Sigmoid colon (tissue), 7 donors: ENCODE results near the gene PPOX. TPM values are rescaled to one million over a fixed set of nuclear protein-coding genes. Genes with fewer than 3 reads are reported as not detected.

Experiments used
- DNase-seq: peaks from one replicate; pipeline ENCODE4 v3.0.0-alpha.2; 2019
- H3K27ac ChIP-seq, 4 donors: fragments of 200-600 bp; sonication (generic); one replicate each; pipeline ENCODE4 v1.5.1; 2016 to 2019; ENCODE audit warnings: mild to moderate bottlenecking in 1 of 4
- H3K27me3 ChIP-seq, 3 donors: fragments of 200-600 bp; sonication (generic); one replicate each; pipeline ENCODE4 v1.5.1; 2019; ENCODE audit warnings: mild to moderate bottlenecking in 1 of 3
- H3K36me3 ChIP-seq, 4 donors: fragments of 200-600 bp; sonication (generic); one replicate each; pipeline ENCODE4 v1.5.1; 2016 to 2019
- H3K4me1 ChIP-seq, 4 donors: fragments of 200-600 bp; sonication (generic); one replicate each; pipeline ENCODE4 v1.5.1; 2017 to 2019
- H3K4me3 ChIP-seq, 4 donors: fragments of 200-600 bp; sonication (generic); one replicate each; pipeline ENCODE4 v1.5.1; 2017 to 2019; ENCODE audit warnings: mild to moderate bottlenecking in 2 of 4, moderate library complexity in 1 of 4
- H3K9me3 ChIP-seq, 4 donors: fragments of 200-600 bp in 3 of 4; sonication (generic) in 3 of 4; one replicate each; pipeline versions ENCODE4 v1.5.1 to v1.6.1; 2013 to 2019
- CTCF ChIP-seq, 4 experiments: fragments of 450-650 bp in 3 of 4; fragments of 200-600 bp in 1 of 4; IDR thresholded peaks; one replicate each; pipeline ENCODE4 v1.5.1; 2016 to 2019; ENCODE audit warnings: antibody characterized with exemption in 4 of 4, mild to moderate bottlenecking in 3 of 4, moderate library complexity in 2 of 4
- EP300 ChIP-seq, 4 donors: sonication (generic); formaldehyde crosslinking; IDR thresholded peaks; one replicate each; pipeline ENCODE4 v1.6.1; 2017; ENCODE audit warnings: antibody characterized with exemption in 4 of 4
- POLR2A ChIP-seq, 2 donors: fragments of 450-650 bp; IDR thresholded peaks; one replicate each; pipeline ENCODE4 v1.6.1; 2016; ENCODE audit warnings: antibody characterized with exemption in 2 of 2, mild to moderate bottlenecking in 2 of 2, moderate library complexity in 2 of 2
- POLR2AphosphoS5 ChIP-seq, 4 donors: sonication (generic); formaldehyde crosslinking; IDR thresholded peaks; one replicate each; pipeline ENCODE4 v1.6.1; 2017; ENCODE audit warnings: antibody characterized with exemption in 4 of 4
- WGBS, 2 donors: extraction: QIAGEN DNeasy Blood & Tissue Kit; methylation state at CpG; one replicate each; pipeline ENCODE4 v1.1.7; 2013; 5-methylcytosine and 5-hydroxymethylcytosine counted together
- intact Hi-C: fragments of 100-400 bp; cut with DNase I; formaldehyde crosslinking; loops from one replicate; pipeline ENCODE4 v1.15.1; 2023
- polyA plus RNA-seq, 3 donors: library from polyadenylated mRNA; stranded (reverse); fragments of 200-250 nt; gene quantifications; one replicate each; pipeline ENCODE4 v1.2.3, GENCODE V29; 2013
- total RNA-seq, 4 donors: library from RNA; depleted of rRNA; stranded (reverse); fragments of >200 nt; gene quantifications; one replicate each; pipeline ENCODE4 v1.1.0, GENCODE V29; 2016
- donor health status: healthy with polysubstance abuse.
- donor health status: Bipolar disorder and iron deficiency.
- donor health status: healthy.

The PPOX gene
- total and polyA plus RNA-seq, 7 donors: 7.4 to 30.9 (median 17.7) TPM

DNA sequence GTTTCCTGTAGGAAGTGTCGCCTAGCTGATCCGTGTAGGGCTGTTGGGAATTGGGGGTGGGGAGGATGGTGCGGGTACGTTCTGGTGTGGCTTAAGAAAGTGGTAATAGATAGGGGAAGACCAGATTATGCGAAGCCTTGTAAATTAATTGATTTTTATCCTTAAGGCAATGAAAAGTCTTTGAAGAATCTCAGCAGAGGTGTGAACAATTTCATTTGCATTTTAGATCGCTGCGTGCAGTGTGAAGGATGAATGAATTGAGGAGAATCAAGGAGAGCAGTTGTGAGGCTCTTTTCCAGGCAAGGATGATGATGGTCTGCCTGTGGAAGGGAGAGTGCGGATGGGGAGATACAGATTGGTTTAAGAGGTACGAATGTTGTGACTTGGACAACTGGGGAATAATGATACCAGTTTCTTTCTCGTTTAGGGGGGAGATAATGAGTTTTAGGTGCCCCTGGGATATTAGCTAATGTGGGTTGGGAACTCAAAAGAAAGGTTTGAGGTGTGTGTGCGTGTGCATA is 32.9 kb upstream of the PPOX start:
- intact Hi-C loops: loop anchor here (2.0 kb wide), 2 partner anchors 14 to 26 kb away; partner anchors contain the start of genes NIT1, PFDN2 and USP21
- no peaks in the 10 kb centered on the region for H3K27me3 ChIP-seq
- DNase-seq: no peak
- no peaks in the 10 kb centered on the region for H3K9me3 ChIP-seq
- peak overlapping the region; percentile 90 to 97 (median 92) for H3K27ac ChIP-seq
- peak overlapping the region; percentile 69 to 83 (median 76) for H3K4me3 ChIP-seq
- no peak for TF ChIP-seq EP300 (IDR thresholded peaks at IDR 0.05)
- TF ChIP-seq POLR2AphosphoS5 (IDR thresholded peaks at IDR 0.05): peak in 1 of 4 donors; percentile 1
- H3K36me3 ChIP-seq: peaks cover 5 to 20% (median 8%) of the 10 kb centered on the region in 4 donors
- H3K4me1 ChIP-seq: peaks cover 0 to 52% (median 35%) of the 10 kb centered on the region in 4 donors
- WGBS, 2 donors: 1 to 7% methylated on average over 11 of the region's 11 CpGs

DNA sequence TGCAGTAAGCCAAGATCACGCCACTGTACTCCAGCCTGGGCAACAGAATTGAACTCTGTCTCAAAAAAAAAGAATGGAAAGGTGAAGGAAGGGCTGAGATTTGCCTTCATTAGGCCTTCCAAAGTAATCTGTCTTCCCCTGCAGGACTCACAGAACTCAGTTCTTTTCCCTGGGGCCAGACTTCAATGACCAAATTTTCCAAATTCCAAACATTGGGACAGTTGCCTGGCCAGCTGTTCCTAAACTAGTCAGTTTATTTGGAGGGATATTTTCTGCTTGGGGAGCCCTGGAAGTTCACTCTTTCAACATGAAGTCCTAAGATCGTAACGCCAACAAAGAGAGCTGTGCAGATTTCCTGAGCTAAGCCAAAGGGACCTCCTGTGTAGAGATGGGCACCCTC is 28.3 kb upstream of the PPOX start:
- H3K27me3 ChIP-seq: no peaks in the 10 kb centered on the region
- intact Hi-C loops: no loop called here
- H3K27ac ChIP-seq: no peak overlapping the region
- DNase-seq: no peak
- 81 to 83% methylated on average over 3 of the region's 3 CpGs for WGBS, 2 donors
- H3K9me3 ChIP-seq: no peaks in the 10 kb centered on the region
- H3K4me3 ChIP-seq: no peak overlapping the region
- TF ChIP-seq POLR2A (IDR thresholded peaks at IDR 0.05) (no peak), POLR2AphosphoS5 (IDR thresholded peaks at IDR 0.05) (no peak), CTCF (IDR thresholded peaks at IDR 0.05) (no peak), EP300 (IDR thresholded peaks at IDR 0.05) (no peak)
- no peaks in the 10 kb centered on the region for H3K36me3 ChIP-seq
- H3K4me1 ChIP-seq: peaks cover 0 to 27% (median 14%) of the 10 kb centered on the region in 4 donors

DNA sequence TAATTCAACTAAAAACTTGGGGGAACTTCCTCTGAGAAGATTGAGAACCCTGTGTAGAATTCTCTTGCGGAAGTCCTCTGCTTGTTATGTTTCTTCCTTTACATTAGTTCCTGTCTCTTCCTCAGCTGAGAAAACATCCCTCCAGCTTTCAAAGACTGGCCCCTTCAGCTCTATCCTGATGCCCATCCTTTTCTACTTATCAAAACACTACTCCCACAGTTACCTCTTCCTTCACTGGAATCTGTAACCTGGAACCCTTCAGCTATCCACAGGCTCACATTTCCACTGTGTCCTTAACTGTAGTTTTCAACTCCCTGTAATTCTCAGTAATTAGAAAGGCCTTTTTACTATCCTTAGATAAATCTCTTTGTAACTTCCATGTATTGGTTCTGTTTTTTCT is 27.8 kb upstream of the PPOX start:
- no peak for DNase-seq
- 87 to 89% methylated on average over 1 of the region's 1 CpG for WGBS, 2 donors
- intact Hi-C loops: no loop called here
- no peaks in the 10 kb centered on the region for H3K27me3 ChIP-seq
- H3K27ac ChIP-seq: no peak overlapping the region
- no peak overlapping the region for H3K4me3 ChIP-seq
- TF ChIP-seq POLR2AphosphoS5 (IDR thresholded peaks at IDR 0.05) (no peak), CTCF (IDR thresholded peaks at IDR 0.05) (no peak), EP300 (IDR thresholded peaks at IDR 0.05) (no peak), POLR2A (IDR thresholded peaks at IDR 0.05) (no peak)
- H3K9me3 ChIP-seq: no peaks in the 10 kb centered on the region
- H3K4me1 ChIP-seq: peaks cover 0 to 23% (median 12%) of the 10 kb centered on the region in 4 donors
- H3K36me3 ChIP-seq: no peaks in the 10 kb centered on the region

DNA sequence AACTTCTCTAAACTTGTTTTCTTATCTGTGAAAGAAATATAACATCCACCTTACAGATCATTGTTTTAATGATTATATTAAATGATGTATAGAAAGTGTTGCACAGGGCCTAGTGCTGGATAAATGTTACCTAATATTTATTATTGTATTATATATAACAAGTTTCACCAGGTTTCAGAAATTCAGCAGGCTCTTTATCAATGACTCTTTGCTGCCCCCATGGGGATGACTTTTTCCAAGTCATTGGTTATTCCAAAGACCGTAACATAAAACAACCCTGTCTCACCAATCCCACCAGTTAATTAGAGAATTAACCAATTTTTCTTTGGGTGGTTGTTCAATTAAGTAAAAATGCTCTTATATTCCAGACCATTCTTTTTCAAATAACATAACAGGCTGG is 26.5 kb upstream of the PPOX start:
- DNase-seq: no peak
- H3K27me3 ChIP-seq: no peaks in the 10 kb centered on the region
- peaks cover 0 to 10% (median 0%) of the 10 kb centered on the region in 4 donors for H3K4me1 ChIP-seq
- no peak overlapping the region for H3K4me3 ChIP-seq
- no peak overlapping the region for H3K27ac ChIP-seq
- no peak for TF ChIP-seq POLR2AphosphoS5 (IDR thresholded peaks at IDR 0.05)
- peak in 2 of 4 experiments; percentile 7 to 30 for TF ChIP-seq CTCF (IDR thresholded peaks at IDR 0.05)
- no peak for TF ChIP-seq EP300 (IDR thresholded peaks at IDR 0.05)
- intact Hi-C loops: no loop called here
- no peaks in the 10 kb centered on the region for H3K9me3 ChIP-seq
- WGBS, 2 donors: 53 to 63% methylated on average over 1 of the region's 1 CpG
- H3K36me3 ChIP-seq: no peaks in the 10 kb centered on the region

- Histone ChIP-seq H3K4me3 (no peak overlapping the region), H3K27me3 (no peaks in the 10 kb centered on the region), H3K36me3 (no peaks in the 10 kb centered on the region), H3K9me3 (no peaks in the 10 kb centered on the region), H3K4me1 (peaks cover 0 to 10% (median 0%) of the 10 kb centered on the region in 4 donors), H3K27ac (no peak overlapping the region)
- no peak for TF ChIP-seq POLR2A (IDR thresholded peaks at IDR 0.05)
- TF ChIP-seq CTCF (IDR thresholded peaks at IDR 0.05): no peak
- TF ChIP-seq EP300 (IDR thresholded peaks at IDR 0.05): no peak
- no peak for TF ChIP-seq POLR2AphosphoS5 (IDR thresholded peaks at IDR 0.05)
- WGBS, 2 donors: 94 to 96% methylated on average over 29 of the region's 29 CpGs
- intact Hi-C loops: no loop called here
- no peak for DNase-seq
These were observed 25.3 kb upstream of the PPOX start for GRCh38 chr1:161140755-161141400.
